Anterior cingulate cortex (tissue), 58 donors: ENCODE data around the gene BRIX1.
"Not testable (repeated sequence)": the region's sequence is repeated elsewhere in the genome, so short reads cannot be mapped to it uniquely, and the experiment has no call there.

Experiments used
- DNase-seq, 58 donors: peaks; one replicate each; lab custom pipeline; 2025; lab: John Stamatoyannopoulos, UW

Gene BRIX1

DNA sequence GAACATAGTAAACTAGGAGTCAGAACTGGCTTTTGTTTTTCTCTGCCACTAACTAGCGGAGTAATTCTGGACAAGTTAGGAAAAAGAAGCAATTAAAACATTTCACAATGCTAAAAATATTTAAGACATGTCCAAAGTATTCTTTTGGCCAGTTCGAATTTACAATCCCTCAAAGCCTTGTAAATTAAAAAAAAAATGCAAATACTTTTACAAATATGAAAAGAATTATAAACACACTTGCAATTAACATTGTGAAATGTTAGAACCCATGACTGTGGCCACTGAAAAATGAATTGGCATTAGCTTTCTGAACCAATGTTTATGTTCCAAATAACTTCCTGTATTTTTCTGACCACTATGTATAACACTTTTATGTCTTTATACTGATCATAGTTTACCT lies 2.4 kb upstream of the BRIX1 start:
- DNase-seq = no peak

DNA sequence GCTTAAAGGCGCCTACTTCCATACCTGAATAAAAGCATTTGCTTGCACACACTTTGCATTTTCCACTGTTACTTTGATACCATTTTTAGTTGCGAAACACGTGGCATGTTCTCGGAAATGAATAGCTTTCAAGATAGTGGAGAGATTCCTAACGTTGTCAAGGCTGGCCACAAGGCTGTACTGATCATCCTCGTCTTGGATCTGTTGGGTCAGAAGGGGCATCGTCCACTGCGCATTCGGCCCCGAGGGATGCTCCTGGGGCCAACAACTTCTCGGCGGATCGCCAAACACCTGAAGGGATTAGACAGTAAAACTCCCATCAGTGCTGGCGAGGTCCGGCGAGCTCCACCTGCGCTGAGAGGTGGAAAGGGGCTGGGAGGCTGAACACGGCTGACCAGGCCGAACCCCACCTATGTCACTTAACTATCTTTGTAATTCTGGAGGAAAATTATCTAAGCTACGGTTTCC lies 806 bp upstream of the BRIX1 start:
- DNase-seq = peak in 12 of 58 donors; percentile 11 to 45 (median 20)

DNA sequence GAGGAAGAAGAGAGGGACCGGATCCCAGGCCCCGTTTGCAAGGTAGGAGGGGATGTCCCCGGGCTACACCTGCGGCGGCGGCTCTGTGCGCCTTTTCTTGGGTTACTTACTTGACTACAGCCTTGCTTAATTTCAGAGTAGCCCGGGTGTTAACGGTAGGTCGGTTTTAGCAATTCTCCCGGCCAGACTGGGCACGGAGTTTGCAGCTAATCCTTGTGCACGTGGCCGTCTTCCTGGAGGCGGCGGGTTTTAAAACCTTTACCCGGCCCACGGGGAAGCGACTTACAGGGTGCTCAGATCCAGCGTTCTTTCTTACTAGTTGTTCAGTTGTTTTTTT lies 313 bp downstream of the BRIX1 start:
- DNase-seq = no peak

DNA sequence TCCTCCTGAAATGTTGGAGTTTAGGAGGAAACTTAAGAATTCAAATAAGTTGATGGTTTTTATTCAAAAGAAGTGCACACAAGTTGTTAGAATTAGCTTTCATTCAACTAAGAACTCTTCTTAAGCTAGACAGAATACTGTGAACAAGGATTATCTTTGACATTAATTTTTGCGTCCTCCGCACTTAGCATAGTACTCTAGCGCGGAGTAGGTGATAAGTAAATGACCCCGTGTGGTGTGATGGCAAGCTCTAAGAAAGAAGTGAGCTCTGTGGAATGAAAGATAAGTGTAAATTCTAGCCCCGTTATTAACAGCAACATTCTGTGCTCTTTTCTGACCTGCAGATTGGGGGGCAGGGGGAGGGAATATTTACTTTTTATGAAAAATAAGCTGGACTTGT lies 1.0 kb downstream of the BRIX1 start:
- no peak for DNase-seq

DNA sequence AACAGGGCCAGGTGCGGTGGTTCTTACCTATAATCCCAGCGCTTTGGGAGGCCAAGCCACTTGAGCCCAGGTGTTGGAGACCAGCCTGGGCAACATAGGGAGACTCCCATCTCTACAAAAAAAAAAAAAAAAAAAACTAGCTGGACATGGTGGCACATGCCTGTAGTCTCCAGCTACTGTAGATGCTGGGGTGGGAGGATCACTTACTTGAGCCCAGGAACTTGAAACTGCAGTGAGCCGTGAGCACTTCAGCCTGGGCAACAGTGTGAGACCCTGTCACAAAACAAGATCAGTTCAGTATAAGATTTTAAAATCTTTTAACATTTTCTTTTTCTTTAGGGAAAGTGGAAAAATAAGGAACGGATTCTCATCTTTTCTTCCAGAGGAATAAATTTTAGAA lies 2.5 kb downstream of the BRIX1 start:
- DNase-seq = no peak

DNA sequence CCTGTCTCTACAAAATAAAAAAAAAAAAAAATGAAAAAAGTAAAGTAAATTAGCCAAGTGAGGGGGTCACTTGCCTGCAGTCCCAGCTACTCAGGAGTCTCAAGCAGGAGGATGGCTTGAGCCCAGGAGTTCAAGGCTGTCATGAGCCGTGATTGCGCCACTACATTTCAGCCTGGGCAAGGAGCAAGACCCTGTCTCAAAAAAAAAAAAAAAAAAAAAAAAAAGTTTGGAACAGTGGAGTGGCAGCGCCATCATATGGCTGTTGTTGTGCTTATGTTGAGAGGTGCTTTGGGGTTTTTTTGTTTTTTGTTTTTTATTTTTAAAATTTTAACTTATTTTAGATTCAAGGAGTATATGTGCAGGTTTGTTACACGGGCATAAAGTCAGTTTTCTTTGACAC lies 3.6 kb downstream of the BRIX1 start:
- no peak for DNase-seq

DNA sequence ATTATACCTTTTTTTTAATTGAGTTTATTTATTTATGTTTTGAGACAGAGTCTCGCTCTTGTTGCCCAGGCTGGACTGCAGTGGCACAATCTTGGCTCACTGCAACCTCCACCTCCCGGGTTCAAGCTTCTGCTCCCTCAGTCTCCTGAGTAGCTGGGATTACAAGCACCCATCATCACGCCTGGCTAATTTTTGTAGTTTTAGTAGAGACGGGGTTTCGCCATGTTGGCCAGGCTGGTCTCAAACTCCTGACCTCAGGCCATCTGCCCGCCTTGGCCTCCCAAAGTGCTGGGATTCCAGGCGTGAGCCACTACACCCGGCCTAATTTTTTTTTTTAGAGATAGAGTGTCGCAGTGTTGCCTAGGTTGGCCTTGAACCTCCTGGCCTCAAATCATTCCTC lies 7.7 kb downstream of the BRIX1 start:
- not testable (repeated sequence) for DNase-seq

DNA sequence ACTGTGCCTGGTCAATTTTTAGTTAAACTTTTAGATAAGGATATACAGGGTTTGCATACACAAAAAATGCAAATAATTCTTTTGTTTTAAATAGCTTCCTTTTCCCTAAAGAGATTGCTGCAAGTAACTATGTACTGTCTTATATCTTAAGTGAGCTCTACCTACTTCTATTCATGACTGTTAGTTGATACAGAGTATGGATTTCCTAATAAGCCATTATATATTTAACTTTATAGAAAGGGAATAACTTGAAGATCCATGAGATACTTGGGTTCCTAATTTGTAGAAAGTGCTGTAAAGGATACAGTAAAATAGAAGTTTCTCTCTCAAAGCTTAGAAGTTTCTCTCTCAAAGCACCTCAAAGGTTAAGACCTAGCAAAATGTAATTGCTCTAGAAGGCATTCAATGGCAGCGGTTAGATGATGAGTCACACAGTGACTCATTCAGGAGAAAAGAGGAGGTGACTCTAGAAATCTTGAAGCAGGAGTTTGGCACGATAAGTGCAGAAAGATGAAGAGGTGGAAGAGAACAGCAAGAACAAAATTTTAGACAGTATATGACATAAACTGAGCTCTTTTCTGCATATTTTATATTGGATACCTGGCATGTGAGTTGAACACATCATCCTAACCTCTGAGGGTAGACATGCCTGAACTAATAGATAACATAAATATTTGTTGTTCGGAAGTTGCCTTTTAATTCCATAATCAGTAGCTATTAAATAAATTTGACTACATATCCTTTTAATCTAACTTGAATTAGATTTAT lies 8.4 kb downstream of the BRIX1 start:
- DNase-seq = peak in 1 of 58 donors; percentile 16

DNA sequence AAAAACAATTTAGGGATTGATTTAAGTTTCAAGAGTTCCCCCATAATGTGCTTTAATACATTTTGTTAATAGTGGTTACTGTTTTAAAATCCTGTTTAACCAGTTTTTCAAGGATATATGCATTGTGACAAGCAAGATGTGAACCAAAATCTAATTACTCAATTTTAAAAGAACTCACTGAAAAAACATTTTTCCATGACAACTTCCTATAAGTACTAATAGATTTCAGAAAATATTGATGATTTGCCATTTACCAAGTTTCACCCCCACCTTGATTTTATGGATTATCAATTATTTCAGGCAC lies 8.9 kb downstream of the BRIX1 start:
- DNase-seq = no peak

DNA sequence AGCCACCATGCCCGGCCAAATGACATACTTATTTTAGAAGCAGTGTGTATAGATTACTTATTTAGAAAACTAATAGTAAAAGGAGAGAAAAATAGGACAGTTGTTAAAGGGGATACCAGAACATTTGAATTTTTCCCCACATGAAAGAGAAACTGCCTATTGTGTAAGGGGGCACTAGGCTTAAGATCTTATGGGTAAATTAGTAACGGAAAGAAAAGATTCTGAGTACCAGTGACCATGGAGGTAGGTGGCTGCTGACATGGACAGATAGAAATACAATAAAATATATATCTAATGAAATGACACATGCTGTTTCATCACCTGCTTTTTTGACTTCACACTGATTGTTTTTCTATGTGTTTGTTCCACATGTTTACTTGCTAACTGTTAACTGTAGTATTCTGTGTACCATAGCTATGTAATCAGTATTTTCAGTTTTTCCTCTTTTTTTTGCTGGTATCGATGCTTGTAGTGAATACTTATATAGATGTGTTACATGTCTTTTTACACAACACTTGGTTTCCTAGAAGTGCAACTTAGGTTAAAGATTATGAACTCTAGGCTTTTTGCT lies 10.9 kb downstream of the BRIX1 start:
- DNase-seq = no peak

DNA sequence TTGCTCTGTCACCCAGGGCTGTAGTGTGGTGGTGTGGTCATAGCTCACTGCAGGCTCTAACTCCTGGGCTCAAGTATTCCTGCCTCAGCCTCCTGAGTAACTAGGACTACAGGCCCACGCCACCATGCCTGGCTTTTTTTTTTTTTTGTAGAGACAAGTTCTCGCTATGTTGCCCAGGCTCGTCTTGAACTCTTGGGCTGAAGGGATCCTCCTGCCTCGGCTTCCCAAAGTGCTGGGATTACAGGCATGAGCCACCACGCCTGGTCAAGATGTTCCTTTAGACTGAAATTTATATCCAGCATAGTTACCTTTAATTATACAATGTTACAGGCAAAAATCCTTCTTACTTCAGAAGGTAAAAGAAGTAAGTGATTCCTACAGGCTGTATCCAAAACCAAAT lies 12.3 kb downstream of the BRIX1 start:
- DNase-seq = no peak

DNA sequence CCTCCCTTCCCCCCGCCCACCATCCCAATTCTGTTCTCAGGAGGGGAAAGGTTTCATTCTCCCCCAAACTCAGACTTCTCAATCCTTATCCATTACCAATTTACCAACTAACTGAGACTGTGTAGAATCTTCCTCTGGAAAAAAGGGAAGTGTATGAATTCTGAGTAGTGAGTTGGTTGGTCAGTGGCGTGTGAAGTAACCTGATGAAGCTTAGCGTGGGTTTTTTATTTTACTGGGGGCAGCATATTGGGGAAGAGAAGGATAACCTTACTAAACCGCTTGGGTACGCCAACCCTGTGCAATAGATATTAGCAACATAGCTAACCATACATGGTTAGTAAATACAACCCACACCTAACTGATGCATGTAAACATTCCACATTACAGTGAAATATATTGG lies 12.8 kb downstream of the BRIX1 start:
- no peak for DNase-seq

DNA sequence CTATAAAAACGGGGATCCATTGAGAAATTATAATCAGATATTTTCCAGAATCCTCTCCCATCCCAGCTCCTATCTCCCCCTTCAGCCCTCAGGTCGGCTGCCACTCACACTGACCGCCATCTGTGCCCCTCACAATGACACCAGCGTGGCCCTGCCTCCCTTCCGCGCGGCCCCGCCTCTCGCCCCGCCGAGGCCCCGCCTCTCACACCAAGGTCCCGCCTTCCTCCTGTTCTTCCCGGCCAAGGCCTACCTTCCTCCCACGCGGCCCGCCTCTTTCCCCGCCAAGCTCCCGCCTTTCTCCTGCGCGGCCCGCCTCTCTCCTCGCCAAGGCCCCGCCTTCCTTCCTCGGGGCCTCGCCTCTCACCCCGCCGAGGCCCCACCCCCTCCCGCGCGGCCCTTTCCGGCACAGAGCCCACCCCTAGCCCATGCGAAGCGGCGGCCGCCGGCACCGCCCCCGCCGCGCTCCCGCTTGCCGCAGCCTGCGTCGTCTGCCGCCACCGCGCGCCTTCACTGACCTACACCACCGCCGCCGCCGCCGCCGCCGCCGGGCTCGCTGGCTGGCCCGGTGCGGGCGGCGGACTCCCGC lies 13.7 kb downstream of the BRIX1 start, which contains the start of gene DNAJC21:
DNAJC21 (plus strand) TSS at position 426 of the 586 bp plus-strand sequence. CDS start 261 bp downstream, outside the sequence.
- peak; percentile 60 to 99 (median 97) for DNase-seq

DNA sequence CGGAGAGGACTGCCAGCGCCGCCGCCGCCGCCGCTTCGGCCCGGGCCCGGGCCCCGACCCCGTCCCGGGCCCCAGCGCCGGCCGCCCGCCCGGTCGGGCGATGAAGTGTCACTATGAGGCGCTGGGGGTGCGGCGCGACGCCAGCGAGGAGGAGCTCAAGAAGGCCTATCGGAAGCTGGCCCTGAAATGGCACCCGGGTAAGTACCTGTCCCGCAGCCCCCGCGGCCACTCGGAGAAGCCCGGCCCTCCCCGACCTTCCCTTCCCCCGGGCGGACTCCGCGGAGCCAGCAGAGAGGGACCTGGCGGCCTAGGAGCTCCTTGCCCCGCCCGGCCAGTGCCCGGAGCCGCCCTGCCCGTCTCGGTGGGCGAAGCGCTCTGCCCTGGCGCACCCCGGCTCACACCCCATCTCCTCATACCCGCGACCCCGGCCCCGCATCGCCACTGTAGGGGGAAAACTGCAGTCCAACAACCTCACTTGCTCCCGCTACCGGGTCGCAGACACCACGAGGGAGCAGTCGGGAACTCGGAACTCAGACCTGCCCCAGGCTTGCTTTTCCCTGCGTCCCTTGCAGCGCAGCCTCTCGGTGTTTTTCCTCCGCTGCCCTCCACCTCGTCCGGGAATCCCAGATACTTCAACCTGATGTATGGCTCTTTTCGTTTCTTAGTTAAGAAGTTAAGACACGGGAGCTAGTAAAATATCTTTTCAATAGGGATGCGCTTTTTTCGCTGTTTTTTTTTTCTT lies 14.4 kb downstream of the BRIX1 start:
- peak in 55 of 58 donors; percentile 30 to 86 (median 75) for DNase-seq

DNA sequence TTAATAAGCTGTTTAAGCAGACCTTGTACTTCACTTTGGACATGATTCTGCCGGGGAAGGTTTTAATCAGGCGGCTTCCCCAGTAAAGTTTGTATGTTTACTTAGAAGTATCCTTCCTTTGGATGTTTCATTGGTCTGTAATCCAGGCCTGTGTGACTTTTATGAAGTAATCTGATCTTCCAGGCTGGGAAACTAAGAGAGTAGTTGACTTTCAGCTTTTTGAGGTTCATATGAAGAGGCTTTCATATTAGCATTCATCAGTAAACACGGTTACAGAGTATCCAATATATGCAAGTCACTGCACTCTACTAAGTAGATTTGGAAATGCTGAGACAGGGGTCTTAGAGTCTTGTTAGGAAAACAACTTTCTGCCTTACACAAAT lies 14.9 kb downstream of the BRIX1 start:
- no peak for DNase-seq

DNA sequence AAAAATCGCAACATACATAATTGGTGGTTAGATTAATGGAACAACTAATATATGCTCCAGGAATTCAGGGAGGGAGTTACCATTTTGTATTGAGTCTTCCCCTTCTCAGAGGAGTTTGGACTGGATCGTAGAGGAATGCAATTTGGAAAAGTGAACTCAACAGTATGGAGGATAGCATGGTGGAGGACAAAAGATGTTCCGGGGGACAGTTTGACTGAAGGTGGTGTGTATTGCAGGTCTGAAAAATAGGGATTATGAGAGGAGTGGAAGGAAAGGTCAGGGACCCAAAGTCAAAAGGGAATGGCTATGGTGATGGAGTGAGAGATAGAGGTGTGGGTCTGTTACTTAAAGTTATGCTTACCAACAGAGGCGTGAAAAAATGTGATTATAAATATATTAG lies 15.4 kb downstream of the BRIX1 start:
- DNase-seq = no peak

DNA sequence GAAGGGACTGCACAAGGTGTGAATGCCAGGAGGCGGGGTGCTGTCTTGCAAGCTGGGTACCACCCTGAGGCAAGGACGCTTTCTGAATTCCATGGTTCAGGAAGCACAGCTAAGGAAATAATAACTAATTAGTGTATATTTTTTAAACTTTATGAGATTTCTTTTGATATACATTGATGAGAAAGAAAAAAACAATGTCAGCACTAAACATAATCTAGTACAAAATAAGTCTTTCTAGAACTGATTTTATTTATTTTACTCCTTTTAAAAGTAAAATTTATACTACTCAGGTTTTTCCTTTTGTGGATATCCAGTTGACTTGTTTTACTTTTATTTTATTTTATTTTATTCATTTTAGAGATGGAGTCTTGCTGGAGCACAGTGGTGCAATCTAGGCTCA lies 17.4 kb downstream of the BRIX1 start:
- DNase-seq = no peak

DNA sequence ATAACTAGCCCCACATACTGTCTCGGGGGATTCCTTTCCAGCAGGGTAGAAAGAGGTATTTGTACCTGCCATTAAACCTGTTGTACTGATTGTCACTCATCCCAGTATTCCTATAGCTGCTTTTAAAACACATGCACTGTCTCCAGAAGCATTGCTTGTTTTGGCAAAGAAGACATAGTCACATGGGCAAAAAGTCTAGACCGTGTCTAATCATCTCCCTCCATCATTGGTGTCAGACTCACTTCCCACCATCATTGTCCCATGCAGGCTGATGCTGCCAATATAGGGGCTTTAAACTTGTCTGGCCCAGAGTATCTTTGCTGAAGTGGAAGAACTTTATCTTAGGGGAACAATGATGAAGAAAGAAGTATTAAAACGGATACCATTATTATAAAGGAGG lies 26.4 kb downstream of the BRIX1 start:
- no peak for DNase-seq

DNA sequence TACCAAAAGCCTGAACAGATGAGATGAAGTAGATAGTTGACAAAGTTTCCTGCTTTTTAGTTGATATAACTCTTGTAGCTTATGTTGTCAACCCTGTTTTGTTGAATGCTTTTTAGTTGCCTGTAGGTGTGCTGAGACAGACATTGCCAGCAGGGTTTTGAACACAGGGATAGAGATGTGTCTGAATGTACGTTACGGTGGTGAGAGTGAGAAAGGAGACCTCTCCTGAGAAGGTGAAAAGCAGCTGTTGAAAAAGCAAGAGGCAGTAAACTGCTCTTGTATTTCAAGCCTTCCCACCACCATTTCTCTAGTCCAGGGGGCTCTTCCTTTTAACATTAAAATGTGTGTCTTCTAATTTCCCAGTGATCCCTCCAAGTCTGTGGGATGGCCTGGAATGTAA lies 28.5 kb downstream of the BRIX1 start:
- no peak for DNase-seq

DNA sequence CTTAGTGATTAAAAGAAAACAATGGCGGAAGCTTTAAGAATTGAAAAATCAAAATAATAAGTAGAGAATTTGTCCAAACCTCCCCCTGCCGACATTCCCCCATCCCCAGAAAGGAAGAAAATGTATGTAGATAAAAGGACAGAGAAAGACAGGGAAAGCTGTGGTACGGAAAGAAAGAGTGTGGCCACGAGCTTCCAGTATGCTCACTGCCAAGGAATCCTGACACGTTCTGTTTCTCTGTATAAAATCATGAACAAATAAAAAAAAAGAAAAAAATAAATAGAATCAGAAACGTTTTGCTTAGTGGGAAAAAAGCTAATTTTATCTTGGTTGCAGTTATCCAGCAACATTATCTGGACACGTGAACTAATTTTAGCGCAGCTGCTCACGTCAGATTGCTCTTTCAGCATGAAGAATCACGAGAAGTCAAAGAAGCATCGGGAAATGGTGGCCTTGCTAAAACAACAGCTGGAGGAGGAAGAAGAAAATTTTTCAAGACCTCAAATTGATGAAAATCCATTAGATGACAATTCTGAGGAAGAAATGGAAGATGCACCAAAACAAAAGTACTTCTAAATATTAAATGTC lies 29.0 kb downstream of the BRIX1 start:
- DNase-seq = no peak

DNA sequence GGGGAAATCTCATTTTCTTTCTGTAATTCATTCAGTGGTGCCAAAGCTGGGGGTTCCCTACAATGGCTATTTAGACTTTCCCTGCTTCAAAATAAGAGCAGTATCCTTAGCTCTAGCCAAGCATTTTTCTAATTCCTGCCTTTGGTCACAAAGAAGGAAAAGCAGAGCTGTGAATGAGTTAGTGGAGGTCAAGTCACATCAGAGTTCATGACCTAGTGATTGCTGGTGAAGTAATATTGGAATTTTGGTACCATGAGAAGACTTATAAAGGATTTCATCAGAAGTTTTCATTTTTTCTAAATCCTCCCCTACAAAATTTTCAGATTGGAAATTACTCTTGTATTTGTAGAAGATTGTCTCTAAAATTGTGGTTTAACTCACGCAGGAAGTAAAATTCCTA lies 41.8 kb downstream of the BRIX1 start:
- no peak for DNase-seq
